ENCODE measurements around the gene PTBP1.

The PTBP1 gene

DNA sequence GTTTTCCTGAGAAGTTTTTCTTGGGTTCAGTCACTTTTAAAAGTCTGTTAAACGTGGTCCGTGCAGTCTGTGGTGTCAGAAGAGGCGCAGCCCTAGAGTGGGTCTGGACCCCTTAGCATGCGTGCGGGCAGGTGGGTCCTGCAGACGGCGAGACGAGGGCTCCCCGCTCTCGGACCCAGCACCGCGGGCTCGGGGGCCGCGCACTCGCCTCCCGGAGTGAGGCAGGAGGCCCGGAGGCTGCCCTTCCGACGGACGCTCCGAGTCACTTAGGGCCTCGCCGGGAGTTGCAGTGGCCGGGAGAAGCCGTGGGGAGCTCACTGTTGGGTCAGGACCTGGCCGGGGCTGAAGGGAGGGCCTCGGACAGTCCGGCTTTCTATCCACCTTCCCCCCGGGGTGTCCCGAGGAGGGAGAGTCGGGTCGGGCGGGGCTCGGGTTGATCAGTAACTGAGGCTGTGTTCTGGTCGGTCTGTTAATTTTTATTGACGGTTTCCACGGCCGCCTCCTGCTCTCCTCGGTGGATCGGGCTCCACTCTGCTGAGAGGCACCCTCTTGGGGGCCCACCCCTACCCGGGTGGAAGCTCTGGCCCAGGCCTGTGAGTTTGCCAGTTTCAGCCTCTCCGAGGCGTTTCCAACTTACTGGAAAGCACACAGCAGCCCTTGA is 1.3 kb downstream of the PTBP1 start:
- no peak for FAIRE-seq

- no peak for FAIRE-seq
Measured at GRCh38 chr19:799076-799881, 2.0 kb downstream of the PTBP1 start.

- FAIRE-seq: no peak
Measured at GRCh38 chr19:800360-801029, 3.2 kb downstream of the PTBP1 start.

DNA sequence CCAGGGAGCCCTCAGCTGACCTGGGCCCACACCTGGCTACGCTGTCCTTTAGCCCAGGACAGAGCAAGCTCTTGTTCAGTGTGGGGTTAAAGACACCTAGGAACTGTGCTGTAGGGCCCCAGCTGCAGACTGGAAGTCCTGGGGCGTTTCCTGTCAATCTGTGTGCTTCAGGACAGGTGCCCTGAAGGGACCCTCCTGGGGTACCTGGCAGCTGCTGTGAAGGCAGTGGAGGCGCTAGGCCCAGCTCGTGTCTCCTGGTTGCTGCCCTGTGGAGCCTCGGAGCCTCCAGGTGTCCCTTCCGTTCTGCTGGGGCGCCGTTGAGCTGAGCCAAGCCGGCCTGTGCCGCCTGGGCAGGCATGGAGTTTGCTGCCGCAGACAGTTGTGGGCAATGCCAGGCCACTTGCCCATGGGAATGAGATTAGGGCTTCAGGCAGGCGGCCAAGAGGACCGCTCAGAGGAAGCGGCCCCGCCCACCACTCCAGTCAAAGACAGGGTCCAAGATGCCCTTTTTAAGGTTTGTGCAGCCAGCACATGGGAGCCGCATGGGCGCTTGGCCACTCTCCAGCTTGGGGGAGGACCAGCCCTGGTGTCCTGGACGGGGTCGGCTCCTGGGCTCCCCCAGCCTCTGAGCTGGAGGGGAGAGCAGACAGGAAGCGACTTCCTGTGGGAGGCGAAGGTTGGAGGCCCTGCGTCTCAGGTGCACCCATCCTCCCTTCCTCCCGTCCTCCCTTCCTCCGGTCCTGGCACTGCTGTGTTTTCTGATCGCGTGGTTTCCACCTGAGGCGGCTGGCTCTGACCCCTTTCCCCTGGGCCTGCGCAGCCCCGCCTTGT is 4.0 kb downstream of the PTBP1 start:
- FAIRE-seq: no peak

GRCh38 chr19:801861-802497 is 4.7 kb downstream of the PTBP1 start:
- FAIRE-seq: no peak

DNA sequence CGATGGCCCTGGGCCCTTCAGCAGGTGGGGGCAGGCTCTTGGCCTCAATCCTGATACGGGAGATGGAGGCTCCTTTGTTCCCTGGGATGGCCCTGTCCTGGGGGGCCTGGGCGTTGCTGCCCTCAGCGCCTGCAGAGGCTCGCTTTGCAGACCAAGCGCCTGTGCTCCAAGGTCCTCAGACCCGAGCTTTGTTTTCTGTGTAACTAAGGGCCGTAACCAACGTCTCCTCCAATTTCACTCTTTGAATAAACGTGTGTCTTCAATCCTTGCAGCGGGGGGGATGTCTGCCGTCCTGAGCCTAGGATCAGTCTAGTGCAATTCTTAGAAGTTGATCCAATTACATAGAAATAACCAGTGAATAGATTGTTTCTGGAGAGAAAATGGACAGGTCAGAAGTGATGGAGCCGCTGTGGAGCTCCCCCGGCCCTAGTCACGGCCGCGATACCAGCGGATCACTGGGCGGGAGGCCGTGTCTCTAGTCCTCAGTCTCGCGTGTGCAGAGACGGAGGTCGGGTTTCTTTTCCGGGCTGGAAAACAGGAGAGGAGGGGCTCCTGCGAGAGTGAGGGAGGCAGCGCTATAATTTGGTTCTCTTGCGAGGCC is 5.3 kb downstream of the PTBP1 start:
- no peak for FAIRE-seq

- FAIRE-seq: no peak
Measured at GRCh38 chr19:803099-803561, 5.9 kb downstream of the PTBP1 start.

- FAIRE-seq: no peak
Measured at GRCh38 chr19:803686-804418, 6.6 kb downstream of the PTBP1 start.

GRCh38 chr19:804419-805165 is 7.3 kb downstream of the PTBP1 start:
- no peak for FAIRE-seq

DNA sequence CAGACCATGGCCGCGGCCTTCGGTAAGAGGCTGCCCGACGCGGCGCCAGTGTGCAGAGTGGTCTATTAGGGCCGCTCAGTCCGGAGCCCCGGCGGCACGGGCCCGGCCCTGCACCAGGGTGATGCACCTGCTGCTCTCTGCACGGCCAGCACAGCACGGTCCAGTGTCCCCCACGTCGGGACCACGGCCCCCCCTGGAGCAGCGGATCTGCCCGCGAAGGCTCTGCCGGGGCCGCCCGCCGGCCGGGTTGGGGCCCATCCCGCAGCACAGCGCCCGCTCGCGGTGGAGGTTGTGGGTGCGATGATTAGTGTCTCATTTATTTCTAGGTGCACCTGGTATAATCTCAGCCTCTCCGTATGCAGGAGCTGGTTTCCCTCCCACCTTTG is 7.9 kb downstream of the PTBP1 start:
- FAIRE-seq: no peak

DNA sequence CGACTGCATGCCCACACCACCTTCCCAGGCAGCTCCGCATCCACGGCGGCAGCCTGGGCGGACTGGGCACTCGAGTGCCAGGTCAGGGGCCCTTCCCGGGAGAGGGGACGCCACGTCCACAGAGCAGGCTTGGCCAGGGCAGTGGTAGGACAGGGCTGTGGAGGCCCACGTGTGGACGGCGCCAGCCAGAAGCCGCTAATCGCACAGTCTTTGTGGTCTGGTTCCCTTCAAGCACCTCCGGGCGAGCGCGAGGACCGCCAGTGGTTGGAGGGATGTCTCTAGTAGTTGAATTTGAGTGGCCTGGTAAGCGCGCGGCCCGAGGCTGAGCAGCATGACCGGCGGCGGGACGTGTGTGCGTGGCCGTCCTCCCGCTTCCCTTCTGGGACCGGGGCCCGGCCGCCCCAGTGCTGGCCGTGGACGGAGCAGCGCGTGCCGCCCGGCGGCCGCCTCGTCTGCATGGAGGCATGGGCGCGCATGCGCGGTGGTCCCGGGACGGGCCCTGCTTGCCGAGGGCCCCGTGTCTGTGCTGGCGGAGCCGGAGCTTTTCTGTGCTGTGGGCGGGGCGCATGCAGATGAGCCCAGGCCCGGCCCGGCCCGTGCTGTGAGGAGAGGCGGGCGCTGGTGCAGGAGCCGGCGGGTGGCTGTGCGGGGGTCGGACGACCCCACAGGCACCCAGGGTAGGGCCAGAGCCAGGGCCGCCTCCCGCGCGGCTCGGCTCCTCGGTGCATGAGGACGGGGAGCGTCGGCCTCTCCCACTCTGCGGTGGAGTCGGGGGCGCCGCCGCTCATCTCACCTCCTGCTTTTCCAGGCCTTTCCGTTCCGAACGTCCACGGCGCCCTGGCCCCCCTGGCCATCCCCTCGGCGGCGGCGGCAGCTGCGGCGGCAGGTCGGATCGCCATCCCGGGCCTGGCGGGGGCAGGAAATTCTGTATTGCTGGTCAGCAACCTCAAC is 8.6 kb downstream of the PTBP1 start:
- no peak for FAIRE-seq

GRCh38 chr19:806815-807421 is 9.7 kb downstream of the PTBP1 start:
- FAIRE-seq: no peak

- FAIRE-seq: no peak
Measured at GRCh38 chr19:807627-808422, 10.6 kb downstream of the PTBP1 start.

DNA sequence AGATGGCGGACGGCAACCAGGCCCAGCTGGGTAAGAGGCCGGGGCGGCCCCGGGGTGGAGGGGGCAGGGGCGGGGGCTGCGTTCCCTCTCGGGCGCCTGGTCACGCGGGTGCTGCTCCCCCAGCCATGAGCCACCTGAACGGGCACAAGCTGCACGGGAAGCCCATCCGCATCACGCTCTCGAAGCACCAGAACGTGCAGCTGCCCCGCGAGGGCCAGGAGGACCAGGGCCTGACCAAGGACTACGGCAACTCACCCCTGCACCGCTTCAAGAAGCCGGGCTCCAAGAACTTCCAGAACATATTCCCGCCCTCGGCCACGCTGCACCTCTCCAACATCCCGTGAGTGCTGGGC is 11.1 kb downstream of the PTBP1 start:
- no peak for FAIRE-seq

GRCh38 chr19:810077-810855 is 13.0 kb downstream of the PTBP1 start:
- FAIRE-seq: no peak

GRCh38 chr19:810883-811489 is 13.7 kb downstream of the PTBP1 start:
- no peak for FAIRE-seq

GRCh38 chr19:811506-812048 is 14.3 kb downstream of the PTBP1 start:
- FAIRE-seq: no peak
